Activated naive CD8-positive, alpha-beta T cell treated with anti-CD3 and anti-CD28 coated beads, Interleukin-2, amount 50 U/mL, for 24 hours (primary cell): Measurements from ENCODE around the gene TMEM219.
"Not testable (repeated sequence)": the region's sequence is repeated elsewhere in the genome, so short reads cannot be mapped to it uniquely, and the experiment has no call there.

ENCODE experiments used
- ATAC-seq: fragments of 150-1000 bp; cut with Tn5 transposase; one replicate; pipeline ENCODE4 v1.10.0; 2021
- DNase-seq: peaks from one replicate; pipeline ENCODE4 v3.0.0; 2021
- H3K27ac Mint-ChIP-seq: one replicate; pipeline ENCODE4 v1.8.0; 2021; ENCODE audit warnings: mild to moderate bottlenecking, mixed read lengths
- H3K27me3 Mint-ChIP-seq: one replicate; pipeline ENCODE4 v1.8.0; 2021; ENCODE audit warnings: mixed read lengths
- H3K36me3 Mint-ChIP-seq: one replicate; pipeline ENCODE4 v1.8.0; 2021; ENCODE audit warnings: low read depth, mixed read lengths
- H3K4me1 Mint-ChIP-seq: one replicate; pipeline ENCODE4 v1.8.0; 2021; ENCODE audit warnings: mixed read lengths
- H3K4me3 Mint-ChIP-seq: one replicate; pipeline ENCODE4 v1.8.0; 2021; ENCODE audit warnings: mild to moderate bottlenecking, moderate library complexity, mixed read lengths
- H3K9me3 Mint-ChIP-seq: one replicate; pipeline ENCODE4 v1.8.0; 2021; ENCODE audit warnings: mixed read lengths

Gene TMEM219

DNA sequence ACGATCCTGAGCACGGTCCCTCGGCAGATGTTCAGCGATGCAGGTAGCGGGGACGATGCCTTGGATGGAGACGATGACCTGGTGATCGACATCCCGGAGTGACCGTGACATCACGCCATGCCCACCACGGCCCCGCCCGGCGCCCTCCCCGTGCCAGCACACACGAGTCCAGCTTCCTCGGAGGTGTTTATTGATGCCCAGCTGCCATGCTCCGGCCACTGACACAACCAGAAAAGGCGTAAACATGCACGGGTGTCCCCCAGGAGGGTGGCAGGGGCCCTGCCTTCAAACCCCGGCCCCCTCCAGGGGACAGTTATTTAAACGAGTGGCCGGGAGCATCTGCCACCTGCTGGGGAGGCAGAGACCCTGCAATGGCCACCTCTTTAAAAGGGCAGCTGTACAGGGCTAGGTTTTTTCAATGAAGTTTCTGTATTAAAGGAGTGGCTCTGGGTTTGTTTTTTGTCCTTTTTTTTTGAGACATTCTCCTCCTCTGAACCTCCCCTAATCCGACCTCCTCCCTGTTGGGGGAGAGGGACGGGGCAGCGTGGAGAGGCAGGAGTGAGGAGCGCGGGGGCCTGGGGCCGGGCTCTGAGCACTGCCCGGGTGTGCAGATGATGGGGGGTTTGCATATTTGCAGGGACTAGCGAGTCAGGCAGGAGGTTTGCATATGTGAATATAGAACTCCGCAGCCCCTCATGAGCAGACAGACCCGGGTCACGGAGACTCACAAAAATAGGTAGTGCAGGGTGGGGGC lies 43.6 kb downstream of the TMEM219 start:
- peak; percentile 42 for ATAC-seq
- Mint-ChIP-seq H3K9me3 (no peaks in the 10 kb centered on the region), H3K4me3 (no peak overlapping the region), H3K36me3 (peaks cover 2% of the 10 kb centered on the region), H3K27me3 (peaks cover 11% of the 10 kb centered on the region), H3K27ac (no peak overlapping the region), H3K4me1 (peaks cover 4% of the 10 kb centered on the region)
- peak; percentile 30 for DNase-seq

DNA sequence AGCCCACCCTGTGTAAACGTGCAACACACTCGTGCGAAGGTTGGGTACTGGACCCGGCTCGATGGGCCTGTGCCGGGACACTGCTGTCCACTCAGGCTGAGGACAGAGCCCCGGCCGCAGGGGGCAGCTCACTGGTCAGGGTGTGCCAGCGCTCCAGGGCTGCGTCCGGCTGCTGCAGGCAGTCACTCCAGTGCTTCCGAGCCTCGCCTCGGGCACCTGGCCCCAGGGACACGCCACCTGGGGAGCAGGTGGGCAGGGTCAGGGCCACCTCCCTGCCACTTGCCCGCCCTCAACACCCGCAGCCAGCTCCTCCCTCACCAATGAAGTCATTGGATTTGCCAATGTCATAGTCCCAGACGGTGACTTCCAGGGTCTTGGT lies 44.2 kb downstream of the TMEM219 start:
- Mint-ChIP-seq H3K36me3 (peaks cover 2% of the 10 kb centered on the region), H3K9me3 (no peaks in the 10 kb centered on the region), H3K4me1 (peaks cover 5% of the 10 kb centered on the region), H3K27ac (no peak overlapping the region), H3K4me3 (no peak overlapping the region), H3K27me3 (peaks cover 12% of the 10 kb centered on the region)
- DNase-seq: no peak
- ATAC-seq: no peak

DNA sequence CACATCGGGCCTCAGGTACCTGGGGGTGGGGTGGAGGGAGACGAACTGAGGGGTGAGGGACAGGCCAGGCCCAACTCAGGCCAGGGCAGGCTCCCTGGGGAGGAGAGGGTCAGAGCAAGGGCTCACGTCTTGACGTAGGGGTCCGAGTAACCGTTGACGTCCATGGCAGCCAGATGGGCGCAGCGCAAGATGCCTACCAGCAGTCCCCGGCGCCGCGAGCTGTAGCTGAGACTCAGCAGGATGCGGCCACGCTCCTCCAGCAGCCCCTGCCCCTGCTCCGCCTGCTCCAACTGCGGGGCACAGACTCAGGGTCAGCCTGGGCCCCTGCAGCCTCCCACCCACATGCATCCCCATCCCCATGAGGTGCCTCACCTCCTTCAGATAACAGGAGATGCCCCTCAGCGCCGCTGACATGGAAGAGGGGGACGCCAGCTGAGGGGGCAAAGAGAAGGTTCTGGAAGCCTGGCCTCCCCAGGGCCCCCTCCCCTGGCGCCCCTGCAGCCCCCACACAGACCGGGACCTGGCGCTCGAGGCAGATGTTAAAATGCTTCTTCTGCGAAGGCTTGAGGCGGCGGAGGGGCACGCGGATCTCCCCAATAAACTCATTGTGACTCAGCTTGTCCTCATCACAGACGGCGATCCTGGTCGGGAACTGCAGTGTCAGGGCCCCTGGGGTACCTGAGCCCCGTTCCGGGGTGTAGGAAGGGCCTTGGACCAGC lies 44.9 kb downstream of the TMEM219 start:
- Mint-ChIP-seq H3K27me3 (peaks cover 12% of the 10 kb centered on the region), H3K4me1 (peaks cover 5% of the 10 kb centered on the region), H3K27ac (no peak overlapping the region), H3K9me3 (no peaks in the 10 kb centered on the region), H3K36me3 (peaks cover 2% of the 10 kb centered on the region), H3K4me3 (no peak overlapping the region)
- no peak for DNase-seq
- no peak for ATAC-seq

DNA sequence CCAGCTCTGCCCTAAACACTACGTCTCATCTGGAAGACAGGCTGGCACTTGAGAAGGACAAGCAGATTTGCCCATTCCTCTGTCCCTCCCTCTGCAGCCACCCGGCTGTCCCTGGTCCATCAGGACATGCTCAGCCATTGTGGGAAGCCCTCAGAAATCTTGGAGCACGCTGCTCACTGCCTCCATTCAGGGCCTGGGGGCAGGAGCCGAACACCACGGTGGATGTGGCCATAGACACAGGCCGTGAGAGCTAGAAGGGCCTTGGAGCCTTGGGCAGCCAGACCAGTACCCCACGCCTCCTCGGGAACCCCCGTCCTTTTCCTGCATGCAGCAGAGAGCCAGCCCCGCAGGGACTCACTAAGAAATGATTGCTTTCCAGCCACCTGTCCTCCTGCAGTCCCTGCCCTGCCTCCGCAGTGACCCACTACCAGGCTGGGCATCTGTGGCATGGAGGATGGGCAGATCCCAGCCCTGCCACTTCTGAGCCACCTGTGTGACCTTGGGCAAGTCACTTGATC lies 45.6 kb downstream of the TMEM219 start:
- no peak overlapping the region for H3K4me3 Mint-ChIP-seq
- H3K9me3 Mint-ChIP-seq: no peaks in the 10 kb centered on the region
- ATAC-seq (no peak), DNase-seq (no peak)
- H3K4me1 Mint-ChIP-seq: peaks cover 8% of the 10 kb centered on the region
- H3K27me3 Mint-ChIP-seq: peaks cover 18% of the 10 kb centered on the region
- H3K27ac Mint-ChIP-seq: no peak overlapping the region
- H3K36me3 Mint-ChIP-seq: no peaks in the 10 kb centered on the region

DNA sequence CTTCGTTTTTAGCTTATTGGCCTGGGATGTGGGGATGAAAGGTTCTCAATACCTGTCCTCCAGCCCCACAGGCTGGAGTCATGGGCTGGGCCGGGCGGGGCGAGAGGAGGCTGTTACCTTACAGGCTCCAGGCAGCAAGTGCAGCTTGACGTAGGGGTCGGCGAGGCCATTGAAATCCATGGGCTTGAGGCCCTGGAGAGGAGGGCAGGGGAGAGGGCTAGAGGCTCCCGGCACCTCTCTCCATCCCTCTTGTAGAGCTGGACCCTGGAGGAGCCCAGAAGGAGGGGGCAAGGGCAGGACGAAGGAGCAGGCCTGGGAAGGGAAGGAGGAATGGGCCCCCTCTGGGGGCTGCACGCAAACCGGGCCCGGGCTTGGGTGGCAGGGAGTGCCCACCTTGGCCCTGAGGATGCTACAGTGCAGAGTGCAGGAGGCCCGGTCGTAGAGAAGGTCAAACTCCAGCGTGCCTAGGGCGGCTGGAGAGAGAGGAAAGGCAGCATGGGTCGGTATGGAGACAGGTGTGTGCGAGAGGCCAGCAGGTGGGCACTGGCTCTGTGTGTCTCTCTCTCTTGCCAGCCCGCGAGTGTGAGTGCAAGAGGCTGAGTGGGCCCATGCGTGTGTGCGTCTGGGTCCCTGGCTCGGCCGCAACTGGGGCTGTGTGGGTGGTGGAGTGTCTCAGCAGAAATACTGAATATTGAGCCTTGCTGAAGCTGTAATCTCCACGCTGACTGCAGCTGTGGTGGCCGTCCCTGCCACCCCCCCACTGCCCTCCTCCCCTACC lies 47.4 kb downstream of the TMEM219 start:
- Mint-ChIP-seq H3K9me3 (no peaks in the 10 kb centered on the region), H3K4me3 (peak overlapping the region; percentile 11)

DNA sequence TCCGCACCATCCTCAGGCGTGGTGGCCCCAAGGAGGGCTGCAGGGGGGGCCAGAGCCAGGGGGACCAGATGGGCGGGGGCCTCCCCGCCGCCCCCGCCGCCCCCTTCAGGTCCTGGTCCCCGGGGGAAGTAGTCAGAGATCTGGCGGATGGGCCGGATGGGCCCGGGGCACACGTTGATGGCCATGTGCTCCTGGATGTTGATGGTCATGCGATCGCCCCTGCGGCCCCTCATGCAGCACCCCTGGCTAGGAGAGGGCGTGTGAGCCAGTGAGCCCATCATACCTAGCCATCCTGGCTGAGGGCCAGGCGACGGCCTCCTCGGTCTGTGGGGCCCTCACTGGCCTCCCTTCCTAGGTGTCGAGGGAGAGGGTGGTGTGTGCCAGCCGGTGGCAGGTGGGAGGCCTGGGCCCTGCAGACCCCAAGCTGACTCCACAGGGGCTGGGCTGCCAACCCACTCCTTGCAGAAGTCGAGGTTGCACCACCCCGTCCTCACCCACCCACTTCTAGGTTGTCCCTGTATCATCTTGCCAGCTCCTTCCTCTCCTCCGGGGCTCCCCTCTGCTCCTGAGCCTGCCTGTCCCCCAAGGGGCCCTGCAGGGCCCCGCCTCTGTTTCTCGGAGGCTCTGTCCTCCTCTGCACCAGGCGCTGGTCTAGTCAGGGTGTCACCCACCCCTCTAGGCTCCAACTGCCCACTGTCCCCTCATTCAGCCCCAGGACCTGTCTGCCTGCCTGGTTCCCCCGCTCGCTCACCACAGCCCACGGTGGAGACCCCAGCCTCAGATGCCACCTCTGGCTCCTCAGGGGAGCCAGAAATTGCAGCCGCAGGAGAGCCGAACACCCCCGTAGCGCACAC lies 48.3 kb downstream of the TMEM219 start:
- peak; percentile 30 for ATAC-seq
- Mint-ChIP-seq H3K36me3 (no peaks in the 10 kb centered on the region), H3K9me3 (no peaks in the 10 kb centered on the region), H3K27me3 (peaks cover 18% of the 10 kb centered on the region), H3K4me3 (peak overlapping the region; percentile 63), H3K27ac (peak overlapping the region; percentile 46), H3K4me1 (peaks cover 8% of the 10 kb centered on the region)
- DNase-seq: no peak

More for the DNA sequence above, 47.4 kb downstream of the TMEM219 start:
- Mint-ChIP-seq H3K4me1 (peaks cover 8% of the 10 kb centered on the region), H3K36me3 (no peaks in the 10 kb centered on the region), H3K27ac (no peak overlapping the region), H3K27me3 (peaks cover 18% of the 10 kb centered on the region)
- ATAC-seq (no peak), DNase-seq (no peak)

DNA sequence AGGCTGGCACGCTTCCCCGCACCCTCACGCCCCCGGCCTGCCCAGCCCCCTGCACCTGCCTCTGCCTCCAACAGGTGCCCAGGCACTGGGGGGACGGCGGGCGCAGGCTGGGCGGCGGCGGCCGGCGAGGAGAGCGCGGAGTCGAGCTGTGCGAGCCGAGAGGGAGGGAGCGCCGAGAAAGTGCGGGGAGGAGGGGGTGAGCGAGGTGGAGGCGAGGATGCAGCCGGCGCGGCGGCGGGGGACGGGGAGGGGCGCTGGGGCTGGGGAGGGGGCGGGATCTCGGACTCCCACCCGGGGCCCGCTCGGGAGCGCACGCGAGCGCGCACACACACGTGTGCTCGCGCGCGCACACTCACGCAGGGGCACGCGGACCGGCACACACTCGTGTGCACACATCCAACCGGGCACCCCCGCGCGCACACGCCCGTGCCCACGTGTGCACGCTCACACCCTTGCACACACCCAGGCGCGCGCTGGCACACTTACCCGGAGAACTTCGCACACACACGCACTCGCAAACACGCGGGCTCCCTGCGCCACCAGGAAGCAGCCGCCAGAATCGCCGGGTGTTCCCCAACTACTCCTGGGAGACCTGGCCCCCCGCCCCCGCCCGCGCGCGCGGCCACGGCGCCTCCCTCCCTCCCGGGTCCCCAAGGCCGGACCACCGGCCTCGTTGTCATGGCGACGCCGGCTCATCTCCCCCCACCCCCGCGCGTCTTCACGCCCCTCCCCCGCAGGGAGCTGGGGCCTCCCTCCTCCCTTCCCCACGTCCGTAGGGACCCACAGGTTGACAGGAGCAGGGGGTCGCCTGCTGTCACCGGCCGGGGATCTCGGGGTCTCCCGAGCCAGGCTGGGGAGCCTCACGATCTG lies 49.2 kb downstream of the TMEM219 start, which contains the start of gene DOC2A:
TSS of gene DOC2A (minus strand) at position 184 of the 870 bp plus-strand sequence. CDS start 805 bp downstream, outside the sequence.
- no peaks in the 10 kb centered on the region for H3K36me3 Mint-ChIP-seq
- H3K9me3 Mint-ChIP-seq: no peaks in the 10 kb centered on the region
- ATAC-seq: peak; percentile 31
- peak within 1 kb of the TSS; percentile 46 for H3K27ac Mint-ChIP-seq
- peaks cover 8% of the 10 kb centered on the region for H3K4me1 Mint-ChIP-seq
- peaks cover 21% of the 10 kb centered on the region for H3K27me3 Mint-ChIP-seq
- H3K4me3 Mint-ChIP-seq: peak within 1 kb of the TSS; percentile 71
- peak; percentile 35 for DNase-seq

DNA sequence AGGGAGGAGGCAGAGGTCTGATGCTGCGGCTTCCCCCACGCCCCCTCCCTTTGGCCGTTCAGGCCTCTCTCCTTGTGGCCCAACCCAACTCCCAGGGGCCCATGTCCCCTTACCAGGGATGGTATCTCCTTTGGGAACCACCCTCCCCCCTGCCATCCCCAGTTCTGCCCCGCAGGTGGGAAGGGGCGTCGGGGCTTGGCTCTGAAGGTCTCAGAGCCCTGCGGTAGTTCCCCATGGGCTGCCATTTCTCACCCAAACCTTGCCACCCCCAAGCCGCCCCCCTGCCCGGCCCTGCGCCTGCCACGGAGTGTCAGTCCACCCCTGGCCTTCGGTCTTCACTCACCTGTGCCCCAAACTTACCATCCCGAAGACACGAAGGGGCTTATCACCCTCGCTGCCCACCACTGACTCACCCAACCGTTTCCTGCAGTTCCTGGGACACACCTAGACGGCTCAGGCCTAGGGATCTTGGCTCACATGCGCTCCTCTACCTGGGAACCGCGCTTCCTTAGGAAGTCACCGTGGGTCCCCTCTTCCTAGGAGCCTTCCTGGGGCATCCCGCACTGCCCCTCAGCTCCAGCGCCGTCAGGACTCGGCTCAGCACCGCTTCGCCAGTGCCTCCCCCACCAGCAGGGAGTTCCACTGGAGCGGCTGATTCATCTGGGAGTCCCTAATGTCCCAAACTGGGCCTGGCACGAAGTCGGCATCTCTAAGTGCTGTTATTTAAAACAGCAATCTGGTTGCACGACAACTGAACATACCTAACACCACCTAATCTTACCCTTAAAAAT lies 50.0 kb downstream of the TMEM219 start:
- Mint-ChIP-seq H3K36me3 (no peaks in the 10 kb centered on the region), H3K27ac (peak overlapping the region; percentile 26), H3K4me3 (peak overlapping the region; percentile 71), H3K9me3 (no peaks in the 10 kb centered on the region), H3K4me1 (peaks cover 8% of the 10 kb centered on the region), H3K27me3 (peaks cover 21% of the 10 kb centered on the region)
- no peak for DNase-seq
- ATAC-seq: no peak

DNA sequence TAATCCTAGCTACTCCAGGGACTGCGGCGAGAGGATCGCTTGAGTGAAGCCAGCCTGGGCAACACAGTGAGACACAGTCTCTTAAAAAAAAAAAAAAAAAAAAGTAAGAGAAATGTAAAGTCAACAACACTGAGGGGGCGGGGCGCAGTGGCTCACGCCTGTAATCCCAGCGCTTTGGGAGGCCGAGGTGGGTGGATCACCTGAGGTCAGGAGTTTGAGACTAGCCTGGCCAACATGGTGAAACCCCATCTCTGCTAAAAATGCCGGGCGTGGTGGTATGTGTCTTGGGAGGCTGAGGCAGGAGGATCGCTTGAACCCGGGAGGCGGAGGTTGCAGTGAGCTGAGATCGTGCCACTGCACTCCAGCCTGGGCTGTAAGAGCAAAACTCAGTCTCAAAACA lies 50.7 kb downstream of the TMEM219 start:
- H3K4me1 Mint-ChIP-seq, H3K9me3 Mint-ChIP-seq, H3K4me3 Mint-ChIP-seq, ATAC-seq, H3K36me3 Mint-ChIP-seq, H3K27ac Mint-ChIP-seq, DNase-seq: not testable (repeated sequence)
- H3K27me3 Mint-ChIP-seq: peaks cover 21% of the 10 kb centered on the region

DNA sequence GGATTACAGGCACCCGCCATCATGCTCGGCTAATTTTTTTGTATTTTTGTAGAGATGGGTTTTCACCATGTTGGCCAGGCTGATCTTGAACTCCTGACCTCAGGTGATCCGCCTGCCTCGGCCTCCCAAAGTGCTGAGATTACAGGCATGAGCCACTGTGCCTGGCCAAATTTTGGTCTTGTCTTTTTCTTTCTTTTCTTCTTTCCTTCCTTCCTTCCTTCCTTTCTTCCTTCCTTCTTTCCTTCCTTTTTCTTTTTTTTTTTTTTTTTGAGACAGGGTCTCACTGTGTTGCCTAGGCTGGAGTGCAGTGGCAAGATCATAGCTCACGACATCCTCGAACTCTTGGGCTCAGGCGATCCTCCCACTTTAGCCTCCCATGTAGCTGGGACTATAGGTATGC lies 53.6 kb downstream of the TMEM219 start:
- peaks cover 13% of the 10 kb centered on the region for H3K27me3 Mint-ChIP-seq
- H3K4me1 Mint-ChIP-seq, H3K9me3 Mint-ChIP-seq, H3K4me3 Mint-ChIP-seq, H3K36me3 Mint-ChIP-seq, H3K27ac Mint-ChIP-seq, ATAC-seq, DNase-seq: not testable (repeated sequence)

DNA sequence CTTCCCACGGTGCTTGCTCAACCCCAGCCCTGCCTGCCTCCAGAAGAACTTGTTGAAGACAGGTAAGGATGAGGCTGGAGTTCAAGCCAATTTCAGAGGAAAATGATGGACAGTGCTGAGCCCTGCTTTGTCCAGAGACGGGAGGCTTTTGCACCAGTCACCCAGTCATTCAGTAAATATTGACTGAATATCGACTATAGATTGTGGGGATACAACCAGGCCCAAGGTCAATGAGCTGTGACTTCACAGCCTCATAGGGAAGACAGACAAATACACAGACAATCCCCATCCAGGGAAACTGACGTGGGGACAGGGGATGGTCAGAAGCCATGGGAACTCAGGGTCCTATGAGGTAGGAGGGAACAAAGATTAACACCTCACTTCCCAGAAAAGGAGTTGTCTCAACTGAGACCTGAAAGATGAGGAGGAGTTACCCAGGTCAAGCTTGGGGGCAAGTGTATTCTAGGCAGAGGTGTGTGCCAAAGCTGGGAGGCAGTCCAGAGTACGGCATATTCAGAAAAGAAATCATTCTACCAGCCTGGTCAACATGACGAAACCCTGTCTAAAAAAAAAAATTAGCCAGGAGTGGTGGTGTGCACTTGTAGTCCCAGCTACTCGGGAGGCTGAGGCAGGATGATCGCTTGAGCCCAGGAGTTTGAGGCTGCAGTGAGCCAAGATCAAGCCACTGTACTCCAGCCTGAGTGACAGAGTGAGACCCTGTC lies 54.8 kb downstream of the TMEM219 start:
- Mint-ChIP-seq H3K27me3 (peaks cover 16% of the 10 kb centered on the region), H3K4me3 (no peak overlapping the region)
- no peak for ATAC-seq

DNA sequence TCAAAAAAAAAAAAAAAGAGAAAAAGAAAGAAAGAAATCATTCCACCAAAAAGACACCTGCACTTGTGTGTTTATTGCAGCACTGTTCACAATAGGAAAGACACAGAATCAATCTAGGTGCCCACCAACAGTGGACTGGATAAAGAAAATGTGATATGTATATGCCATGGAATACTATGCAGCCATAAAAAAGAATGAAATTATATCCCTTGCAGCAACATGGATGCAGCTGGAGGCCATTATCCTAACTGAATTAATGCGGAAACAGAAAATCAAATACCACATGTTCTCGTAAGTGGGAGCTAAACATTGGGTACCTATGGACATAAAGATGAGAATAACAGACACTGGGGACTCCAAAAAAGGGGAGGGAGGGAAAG lies 55.4 kb downstream of the TMEM219 start:
- H3K27ac Mint-ChIP-seq: no peak overlapping the region
- no peak overlapping the region for H3K4me3 Mint-ChIP-seq
- no peak for DNase-seq
- no peaks in the 10 kb centered on the region for H3K36me3 Mint-ChIP-seq
- peaks cover 5% of the 10 kb centered on the region for H3K4me1 Mint-ChIP-seq
- peaks cover 11% of the 10 kb centered on the region for H3K27me3 Mint-ChIP-seq
- no peaks in the 10 kb centered on the region for H3K9me3 Mint-ChIP-seq
- ATAC-seq: no peak

More for the DNA sequence above, 54.8 kb downstream of the TMEM219 start:
- Mint-ChIP-seq H3K4me1 (peaks cover 9% of the 10 kb centered on the region), H3K27ac (no peak overlapping the region), H3K9me3 (no peaks in the 10 kb centered on the region), H3K36me3 (no peaks in the 10 kb centered on the region)
- DNase-seq: no peak
